Neural cell (in vitro differentiated cells): Measurements from ENCODE around the gene OLIG3. TPM values are rescaled to one million over a fixed set of nuclear protein-coding genes. Genes with fewer than 3 reads are reported as not detected.

Source experiments
- H2AFZ ChIP-seq: fragments of 200-600, 300-800 bp; sonication (generic), shearing (Covaris generic); 2 replicates; pipeline ENCODE4 v1.6.0; 2014; ENCODE audit warnings: low read depth, mild to moderate bottlenecking, antibody characterized with exemption, low read length, moderate library complexity
- H3F3A ChIP-seq: fragments of 200-600 bp; shearing (Covaris generic); 2 replicates; pipeline ENCODE4 v1.6.1; 2016; ENCODE audit warnings: mild to moderate bottlenecking, moderate library complexity, mixed read lengths, antibody characterized with exemption, low read length; ENCODE audit not compliant: insufficient read depth, poor library complexity, severe bottlenecking
- H3K27ac ChIP-seq: fragments of 200-600, 300-800 bp; sonication (generic), shearing (Covaris generic); 2 replicates; pipeline ENCODE4 v1.5.1; 2014; ENCODE audit warnings: mild to moderate bottlenecking, low read length, moderate library complexity
- H3K27me3 ChIP-seq: fragments of 300-800, 200-600 bp; sonication (generic), shearing (Covaris generic); 2 replicates; pipeline ENCODE4 v1.6.0; 2014; ENCODE audit warnings: mild to moderate bottlenecking, low read depth, low read length, moderate library complexity; ENCODE audit not compliant: insufficient read depth
- H3K36me3 ChIP-seq: fragments of 300-800, 200-600 bp; sonication (generic), shearing (Covaris generic); 2 replicates; pipeline ENCODE4 v1.5.1; 2014; ENCODE audit warnings: mild to moderate bottlenecking, antibody characterized with exemption, low read length, moderate library complexity; ENCODE audit not compliant: insufficient read depth
- H3K4me2 ChIP-seq: fragments of 300-800, 200-600 bp; sonication (generic), shearing (Covaris generic); 2 replicates; pipeline ENCODE4 v1.6.0; 2014; ENCODE audit warnings: mild to moderate bottlenecking, low read length
- H3K4me3 ChIP-seq: fragments of 300-800, 200-600 bp; sonication (generic), shearing (Covaris generic); 2 replicates; pipeline ENCODE4 v1.5.1; 2014; ENCODE audit warnings: mild to moderate bottlenecking, low read length, moderate library complexity
- H3K79me2 ChIP-seq: fragments of 200-600 bp; shearing (Covaris generic); replicated peaks from 2 replicates; pipeline ENCODE4 v1.6.0; 2014; ENCODE audit warnings: mild to moderate bottlenecking, low read length, moderate library complexity; ENCODE audit not compliant: insufficient read depth
- H3K9ac ChIP-seq: fragments of 300-800, 200-600 bp; sonication (generic), shearing (Covaris generic); 2 replicates; pipeline ENCODE4 v1.6.1; 2016; ENCODE audit warnings: mild to moderate bottlenecking, low read length, mixed read lengths
- H3K9me2 ChIP-seq: fragments of 200-600 bp; shearing (Covaris generic); 2 replicates; pipeline ENCODE4 v1.6.1; 2016; ENCODE audit warnings: mild to moderate bottlenecking, low read length, mixed read lengths; ENCODE audit not compliant: insufficient read depth
- H3K9me3 ChIP-seq: fragments of 200-600, 300-800 bp; sonication (generic), shearing (Covaris generic); 2 replicates; pipeline ENCODE4 v1.6.1; 2016; ENCODE audit warnings: mild to moderate bottlenecking, mixed run types, low read length, moderate library complexity, mixed read lengths
- H4K20me1 ChIP-seq: fragments of 200-600 bp; shearing (Covaris generic); 2 replicates; pipeline ENCODE4 v1.6.1; 2016; ENCODE audit warnings: mild to moderate bottlenecking, mixed run types; ENCODE audit not compliant: insufficient read depth
- EP300 ChIP-seq: fragments of 450-650 bp; conservative IDR thresholded peaks from 2 replicates; pipeline ENCODE4 v1.6.1; 2014; ENCODE audit warnings: antibody characterized with exemption, mild to moderate bottlenecking, moderate library complexity; ENCODE audit not compliant: poor library complexity, severe bottlenecking
- EZH2 ChIP-seq: fragments of 200-600, 300-800 bp; shearing (Covaris generic), sonication (generic); IDR thresholded peaks from 2 replicates; pipeline ENCODE4 v1.6.1; 2014; ENCODE audit warnings: antibody characterized with exemption, low read length, borderline replicate concordance, mild to moderate bottlenecking; ENCODE audit not compliant: insufficient read depth, poor library complexity, severe bottlenecking
- MXI1 ChIP-seq: fragments of 450-650 bp; conservative IDR thresholded peaks from 2 replicates; pipeline ENCODE4 v1.6.1; 2014; ENCODE audit warnings: antibody characterized with exemption, mild to moderate bottlenecking; ENCODE audit not compliant: poor library complexity, severe bottlenecking
- POLR2AphosphoS5 ChIP-seq: IDR thresholded peaks from 2 replicates; pipeline ENCODE4 v1.6.1; 2012
- RAD21 ChIP-seq: fragments of 450-650 bp; conservative IDR thresholded peaks from 2 replicates; pipeline ENCODE4 v1.6.1; 2014; ENCODE audit warnings: antibody characterized with exemption, mild to moderate bottlenecking, moderate library complexity
- SMC3 ChIP-seq: fragments of 450-650 bp; conservative IDR thresholded peaks from 2 replicates; pipeline ENCODE4 v1.6.1; 2014; ENCODE audit warnings: antibody characterized with exemption, mild to moderate bottlenecking, moderate library complexity; ENCODE audit not compliant: poor library complexity
- TAF1 ChIP-seq: IDR thresholded peaks from 2 replicates; pipeline ENCODE4 v1.6.1; 2012; ENCODE audit warnings: low read depth
- polyA plus RNA-seq: library from polyadenylated mRNA; depleted of rRNA; stranded (reverse); fragments of >200 nt; gene quantifications from 2 replicates; pipeline ENCODE4 v1.2.3, GENCODE V29; 2014
- TF ChIP-seq, protein P1 (sequence below): fragments of 450-650 bp; IDR thresholded peaks from 2 replicates; pipeline ENCODE4 v1.5.1; 2014; ENCODE audit warnings: antibody characterized with exemption, mild to moderate bottlenecking, moderate library complexity; ENCODE audit not compliant: poor library complexity, severe bottlenecking

Gene OLIG3
- polyA plus RNA-seq, 1 donor from 2014 or later = not detected

DNA sequence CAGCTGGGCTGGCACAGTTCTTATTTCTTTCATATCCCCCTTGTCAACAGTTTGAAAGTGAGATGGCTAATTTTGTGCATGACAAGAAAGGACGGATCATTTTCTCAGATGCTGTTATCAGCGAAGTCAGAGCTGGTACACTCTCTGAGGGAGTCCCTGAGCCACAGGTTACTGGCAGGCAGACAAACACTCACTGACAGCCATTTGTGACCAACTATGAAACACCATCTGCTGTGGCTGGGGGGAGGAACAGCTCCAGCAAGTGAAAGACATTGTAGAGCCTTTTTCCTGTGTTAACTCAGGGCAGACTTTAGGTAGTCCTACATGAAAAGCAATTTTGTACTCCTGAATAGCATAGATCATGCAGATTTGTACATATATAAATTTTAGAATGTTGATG lies 22.2 kb downstream of the OLIG3 start:
- Histone ChIP-seq H3K9me2 (no peaks in the 10 kb centered on the region), H3K9me3 (no peaks in the 10 kb centered on the region), H4K20me1 (no peaks in the 10 kb centered on the region), H3K4me2 (no peak overlapping the region), H3K79me2 (no peaks in the 10 kb centered on the region), H3F3A (no peaks in the 10 kb centered on the region), H3K27ac (no peak overlapping the region), H2AFZ (no peak overlapping the region), H3K4me3 (no peak overlapping the region), H3K9ac (no peak overlapping the region), H3K27me3 (no peaks in the 10 kb centered on the region), H3K36me3 (no peaks in the 10 kb centered on the region)
- TF ChIP-seq EP300 (no peak), POLR2AphosphoS5 (no peak)

DNA sequence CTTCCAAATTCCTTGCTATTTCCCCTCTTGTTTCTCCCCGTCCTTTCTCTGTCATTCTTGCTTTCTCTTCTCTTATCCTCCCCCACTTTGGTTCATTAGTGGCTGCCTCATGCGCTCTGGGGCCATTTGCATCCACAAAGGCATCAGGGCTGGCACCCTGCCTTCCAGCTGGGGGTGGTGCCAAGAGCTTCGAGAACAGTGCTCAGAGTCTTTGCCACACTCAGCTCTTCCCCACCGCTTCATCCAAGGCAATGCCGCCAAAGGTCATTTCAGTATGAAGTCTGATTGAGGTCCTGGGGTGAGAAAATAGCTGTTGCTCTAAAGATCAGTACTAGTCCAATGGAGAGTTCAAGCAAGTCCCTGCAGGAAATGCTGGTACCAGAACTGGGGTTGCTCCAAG lies 22.7 kb downstream of the OLIG3 start:
- Histone ChIP-seq H3K9ac (no peak overlapping the region), H3F3A (no peaks in the 10 kb centered on the region), H3K79me2 (no peaks in the 10 kb centered on the region), H3K4me3 (no peak overlapping the region), H2AFZ (no peak overlapping the region), H4K20me1 (no peaks in the 10 kb centered on the region), H3K27ac (no peak overlapping the region), H3K27me3 (no peaks in the 10 kb centered on the region), H3K9me2 (no peaks in the 10 kb centered on the region), H3K9me3 (no peaks in the 10 kb centered on the region), H3K4me2 (no peak overlapping the region), H3K36me3 (no peaks in the 10 kb centered on the region)
- no peak for TF ChIP-seq POLR2AphosphoS5
- no peak for TF ChIP-seq TAF1
- TF ChIP-seq, protein P1, sequence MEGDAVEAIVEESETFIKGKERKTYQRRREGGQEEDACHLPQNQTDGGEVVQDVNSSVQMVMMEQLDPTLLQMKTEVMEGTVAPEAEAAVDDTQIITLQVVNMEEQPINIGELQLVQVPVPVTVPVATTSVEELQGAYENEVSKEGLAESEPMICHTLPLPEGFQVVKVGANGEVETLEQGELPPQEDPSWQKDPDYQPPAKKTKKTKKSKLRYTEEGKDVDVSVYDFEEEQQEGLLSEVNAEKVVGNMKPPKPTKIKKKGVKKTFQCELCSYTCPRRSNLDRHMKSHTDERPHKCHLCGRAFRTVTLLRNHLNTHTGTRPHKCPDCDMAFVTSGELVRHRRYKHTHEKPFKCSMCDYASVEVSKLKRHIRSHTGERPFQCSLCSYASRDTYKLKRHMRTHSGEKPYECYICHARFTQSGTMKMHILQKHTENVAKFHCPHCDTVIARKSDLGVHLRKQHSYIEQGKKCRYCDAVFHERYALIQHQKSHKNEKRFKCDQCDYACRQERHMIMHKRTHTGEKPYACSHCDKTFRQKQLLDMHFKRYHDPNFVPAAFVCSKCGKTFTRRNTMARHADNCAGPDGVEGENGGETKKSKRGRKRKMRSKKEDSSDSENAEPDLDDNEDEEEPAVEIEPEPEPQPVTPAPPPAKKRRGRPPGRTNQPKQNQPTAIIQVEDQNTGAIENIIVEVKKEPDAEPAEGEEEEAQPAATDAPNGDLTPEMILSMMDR = no peak
- no peak for TF ChIP-seq EZH2
- TF ChIP-seq RAD21 = no peak

DNA sequence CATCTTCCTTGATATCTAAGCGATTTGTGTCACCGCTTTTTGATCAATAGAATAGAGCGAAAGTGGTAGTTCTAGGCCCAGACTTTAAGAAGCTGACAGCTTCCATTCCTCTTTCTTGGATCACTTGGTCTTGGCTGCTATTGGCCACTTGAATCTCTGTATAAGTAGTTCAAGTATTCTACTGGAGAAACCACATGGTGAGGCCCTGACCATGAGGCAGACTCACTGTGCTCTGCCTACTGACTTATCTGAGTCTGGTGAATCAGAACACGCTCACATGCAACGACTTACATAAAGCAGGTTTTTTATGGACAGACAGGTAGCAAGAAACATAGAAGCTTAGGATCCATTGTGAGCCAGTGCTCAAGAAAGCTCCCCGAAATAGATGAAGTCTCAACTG lies 27.0 kb downstream of the OLIG3 start:
- Histone ChIP-seq H3K79me2 (no peaks in the 10 kb centered on the region), H3F3A (no peaks in the 10 kb centered on the region), H3K4me2 (no peak overlapping the region), H3K9ac (no peak overlapping the region), H3K9me3 (no peaks in the 10 kb centered on the region), H3K27me3 (no peaks in the 10 kb centered on the region), H3K9me2 (no peaks in the 10 kb centered on the region), H3K36me3 (no peaks in the 10 kb centered on the region), H2AFZ (no peak overlapping the region), H3K4me3 (no peak overlapping the region), H3K27ac (no peak overlapping the region), H4K20me1 (no peaks in the 10 kb centered on the region)
- no peak for TF ChIP-seq TAF1
- no peak for TF ChIP-seq POLR2AphosphoS5
- no peak for TF ChIP-seq SMC3
- TF ChIP-seq EZH2 = no peak
- TF ChIP-seq, protein P1 = no peak
- no peak for TF ChIP-seq MXI1
